Posterior cingulate gyrus (tissue), 11 donors: Measurements from ENCODE around the gene SPAG7.

Experiments
- DNase-seq, 10 donors: peaks; one replicate each; pipeline versions ENCODE4 v3.0.0 to v3.0.0-alpha.2; 2020 to 2021; ENCODE audit warnings: mixed read lengths in 3 of 10
- intact Hi-C: fragments of 100-400 bp; cut with DNase I; formaldehyde crosslinking; loops from one replicate; pipeline ENCODE4 v1.15.1; 2023

SPAG7 gene

GRCh38 chr17:4913994-4914393, 53.6 kb downstream of the SPAG7 start:
- DNase-seq: no peak
- intact Hi-C loops: no loop called here
